Skin of body (tissue), 2 donors: ENCODE results near the gene NKX2-1. TPM values are rescaled to one million over a fixed set of nuclear protein-coding genes. Genes with fewer than 3 reads are reported as not detected.
A peak's percentile ranks its signal among the peaks of the same experiment; 100 is the strongest.
"Not testable (repeated sequence)": the region's sequence is repeated elsewhere in the genome, so short reads cannot be mapped to it uniquely, and the experiment has no call there.

Experiments
- DNase-seq: peaks from one replicate; lab custom pipeline; 2025; lab: John Stamatoyannopoulos, UW
- total RNA-seq: library from RNA; depleted of rRNA; stranded (reverse); fragments of >200 nt; gene quantifications from one replicate; pipeline ENCODE4 v1.2.3, GENCODE V29; 2014

NKX2-1 gene
- not detected for total RNA-seq

GRCh38 chr14:36519431-36520321 lies at the start of gene NKX2-1:
TSS of gene NKX2-1 (minus strand) at chr14:36520232. CDS start at chr14:36520129, 103 bp downstream.
- DNase-seq: no peak

DNA sequence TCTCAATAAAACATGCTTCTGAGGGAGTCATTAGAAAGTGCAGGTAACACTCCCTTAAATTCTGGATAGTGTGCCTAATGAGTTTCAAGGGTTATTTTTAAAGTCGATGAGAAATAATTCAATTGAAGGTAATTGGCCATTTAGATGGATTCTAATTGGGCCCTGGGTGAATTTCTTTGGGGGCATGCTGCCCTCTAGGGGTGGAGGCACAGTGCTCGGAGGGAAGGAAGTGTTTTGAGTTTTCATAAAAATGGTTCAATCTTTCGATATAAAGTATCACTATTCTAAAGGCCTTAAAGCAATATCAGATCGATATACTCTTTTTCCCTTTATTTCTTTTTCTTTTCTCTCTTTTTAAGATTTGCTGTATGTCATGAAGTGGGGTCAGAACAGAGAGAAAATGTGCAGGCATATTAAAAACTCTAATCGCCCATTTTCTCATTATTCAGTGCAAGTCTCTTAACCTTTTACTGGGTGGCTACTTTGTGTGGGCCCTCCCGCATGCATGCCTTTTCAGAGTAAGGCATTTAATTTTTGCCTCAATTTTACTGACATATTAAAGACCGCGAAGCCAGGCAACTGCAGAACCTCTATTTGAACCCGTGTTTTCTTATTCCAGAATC lies 36.9 kb upstream of the NKX2-1 start:
- DNase-seq: no peak

DNA sequence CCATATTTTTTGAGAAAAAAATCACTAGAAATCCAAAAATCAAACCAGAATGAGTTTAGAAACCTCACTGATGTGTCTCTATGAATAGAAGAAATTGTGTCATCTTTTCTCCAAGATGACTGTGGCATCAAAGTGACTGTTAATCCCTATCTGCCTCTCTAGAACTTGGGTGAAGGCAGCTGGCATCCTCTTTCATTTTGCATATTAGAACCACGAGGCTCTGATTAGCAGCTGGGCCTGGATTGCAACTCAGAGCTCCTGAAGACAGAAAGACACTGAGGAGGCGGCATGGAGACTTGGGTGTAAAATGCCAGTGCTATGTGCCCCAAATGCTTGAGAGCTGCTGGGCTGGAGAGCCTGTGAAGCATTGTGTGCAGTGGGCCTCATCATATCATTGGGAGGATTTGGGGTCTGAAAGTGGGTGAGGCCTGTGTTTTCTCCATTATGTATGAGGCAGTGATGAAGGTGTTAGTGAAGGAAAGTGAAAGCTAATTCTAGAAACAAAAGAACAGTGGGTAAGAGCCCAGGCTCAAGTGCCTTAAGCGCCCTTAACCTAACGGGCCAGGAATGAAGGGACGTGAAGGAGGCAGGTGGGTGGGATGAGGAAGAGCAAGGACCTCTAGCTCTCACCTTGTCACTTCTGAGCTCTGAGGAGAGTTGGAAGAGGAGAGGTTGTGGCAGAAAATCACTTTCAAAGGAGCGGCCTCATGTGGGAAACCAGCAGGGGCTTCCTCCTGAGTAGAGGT lies 36.1 kb upstream of the NKX2-1 start:
- no peak for DNase-seq

DNA sequence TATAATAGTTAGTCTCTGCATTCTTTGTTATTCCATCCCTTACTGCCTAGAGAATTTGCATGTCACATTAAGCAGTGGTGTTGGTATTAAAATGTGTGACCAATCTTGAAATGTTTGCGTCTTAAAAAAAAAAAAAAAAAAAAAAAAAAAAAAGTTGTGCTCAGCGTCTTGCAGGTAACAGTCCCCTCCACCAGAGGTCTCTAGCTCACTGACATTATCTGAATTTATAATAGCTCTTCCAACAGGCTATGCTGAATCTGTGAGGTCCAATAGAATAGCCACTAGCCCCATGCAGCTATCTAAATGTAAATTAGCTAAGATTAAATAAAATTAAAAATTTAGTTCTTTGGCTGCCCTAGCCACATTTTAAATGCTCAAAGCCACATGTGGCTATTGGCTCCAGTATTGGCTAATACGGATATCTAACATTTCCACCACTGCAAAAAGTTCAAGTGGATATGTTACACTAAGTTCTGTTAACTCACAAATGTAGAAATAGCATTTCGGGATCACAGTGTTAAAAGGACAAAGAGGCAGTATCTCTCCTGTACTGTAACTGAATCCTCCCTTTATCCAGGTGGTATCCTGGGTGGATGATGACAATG lies 33.7 kb upstream of the NKX2-1 start:
- DNase-seq: peak; percentile 6

DNA sequence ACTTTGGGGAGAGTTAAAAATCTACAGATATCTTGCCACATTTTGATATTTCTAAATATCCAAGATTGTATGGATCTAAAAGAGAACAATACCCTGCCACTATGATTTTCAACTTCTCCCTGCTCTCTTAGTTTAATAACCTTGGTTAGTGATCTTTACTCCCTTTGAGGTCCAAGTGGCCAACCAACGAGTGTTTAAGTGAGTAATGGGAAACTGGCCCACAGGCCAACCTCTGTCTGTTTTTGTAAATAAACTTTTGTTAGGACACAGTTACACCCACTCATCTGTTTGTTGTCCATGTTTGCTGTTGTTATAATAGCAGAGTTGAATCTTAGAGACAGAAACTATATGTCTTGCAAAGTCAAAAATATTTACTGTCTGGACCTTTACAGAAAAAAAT lies 30.9 kb upstream of the NKX2-1 start:
- DNase-seq: no peak

- not testable (repeated sequence) for DNase-seq
These were observed 24.2 kb upstream of the NKX2-1 start for GRCh38 chr14:36544280-36544679.

DNA sequence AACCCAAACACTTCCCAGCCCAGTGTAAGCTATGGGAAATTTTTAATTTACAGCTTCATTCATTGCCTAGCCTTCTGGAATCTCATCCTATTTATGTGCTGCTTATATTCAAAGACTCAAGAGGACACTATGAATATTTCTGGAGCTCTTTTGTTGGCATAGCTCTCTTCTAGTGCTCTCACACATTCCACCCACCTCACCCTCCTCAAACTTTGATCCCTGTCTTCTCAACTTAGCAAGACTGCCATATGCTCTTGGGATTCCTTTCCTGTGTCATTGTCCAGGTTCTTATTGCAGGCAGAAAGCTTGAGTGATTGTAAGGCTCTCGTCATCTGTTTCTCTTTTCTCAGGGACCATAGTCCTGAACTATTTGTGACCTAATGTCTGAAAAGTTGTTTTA lies 18.0 kb upstream of the NKX2-1 start:
- no peak for DNase-seq

- DNase-seq: no peak
These were observed 9.0 kb upstream of the NKX2-1 start for GRCh38 chr14:36529062-36529461.

DNA sequence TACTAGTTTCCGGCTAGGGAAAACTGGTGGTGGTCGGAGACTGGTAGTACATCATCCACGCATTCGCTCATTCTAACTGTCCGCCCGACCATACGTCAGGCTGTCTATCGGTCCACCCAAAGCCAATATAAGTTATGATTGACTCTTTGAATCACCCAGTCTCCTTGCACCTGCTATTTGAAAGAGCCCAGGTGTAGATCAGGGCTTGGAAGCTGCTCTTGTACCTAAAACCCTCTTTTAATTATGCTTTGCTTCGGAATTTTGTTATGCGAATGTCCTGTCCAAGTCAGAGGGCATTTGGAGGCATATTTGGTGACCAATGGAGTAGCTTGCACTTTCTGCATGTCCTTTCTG lies 5.7 kb upstream of the NKX2-1 start:
- no peak for DNase-seq

DNA sequence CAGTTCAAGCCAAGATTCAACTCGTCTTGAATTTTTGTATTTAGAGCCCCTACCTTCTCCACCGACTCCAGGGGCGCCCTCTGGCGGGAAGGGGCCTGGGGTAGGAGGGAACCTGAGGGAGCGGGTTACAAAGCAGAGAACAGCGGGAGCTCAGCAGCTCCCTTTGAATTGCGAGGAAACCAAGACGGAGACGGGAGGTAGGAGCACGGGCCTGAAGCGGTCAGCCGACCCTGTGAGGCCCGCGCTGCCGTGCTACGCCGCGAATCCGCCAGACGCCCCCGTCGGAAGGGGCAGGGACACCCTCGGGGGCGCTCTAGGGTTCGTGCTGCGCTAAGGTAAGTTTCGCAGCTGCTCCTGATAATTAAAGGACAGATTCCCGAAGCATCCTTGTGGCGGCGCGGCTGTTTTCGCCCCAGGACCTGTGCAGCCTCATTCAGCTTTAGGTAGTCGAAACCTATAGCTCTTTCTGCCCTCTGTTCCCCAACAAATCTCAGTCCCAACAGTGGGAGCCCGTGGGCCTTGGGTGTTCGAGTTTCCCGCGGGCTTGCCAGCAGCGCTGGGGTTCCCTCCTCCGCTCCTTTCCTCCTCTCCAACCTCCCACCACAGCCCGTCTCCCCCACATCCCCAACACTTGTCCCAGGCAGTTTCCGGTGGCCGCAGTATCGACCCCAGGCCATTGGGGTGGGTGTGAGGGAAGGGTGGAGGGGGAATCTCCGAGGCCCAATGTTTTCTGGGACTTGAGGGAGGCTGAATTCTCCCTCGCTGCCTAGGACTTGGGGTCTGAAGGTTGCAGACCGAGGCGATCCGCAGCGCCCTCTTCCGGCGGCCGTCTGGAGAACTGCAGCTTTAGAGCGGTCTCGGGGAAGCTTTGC lies 5.1 kb upstream of the NKX2-1 start:
- DNase-seq: no peak

- DNase-seq: no peak
These were observed 4.3 kb upstream of the NKX2-1 start for GRCh38 chr14:36524220-36524837.

DNA sequence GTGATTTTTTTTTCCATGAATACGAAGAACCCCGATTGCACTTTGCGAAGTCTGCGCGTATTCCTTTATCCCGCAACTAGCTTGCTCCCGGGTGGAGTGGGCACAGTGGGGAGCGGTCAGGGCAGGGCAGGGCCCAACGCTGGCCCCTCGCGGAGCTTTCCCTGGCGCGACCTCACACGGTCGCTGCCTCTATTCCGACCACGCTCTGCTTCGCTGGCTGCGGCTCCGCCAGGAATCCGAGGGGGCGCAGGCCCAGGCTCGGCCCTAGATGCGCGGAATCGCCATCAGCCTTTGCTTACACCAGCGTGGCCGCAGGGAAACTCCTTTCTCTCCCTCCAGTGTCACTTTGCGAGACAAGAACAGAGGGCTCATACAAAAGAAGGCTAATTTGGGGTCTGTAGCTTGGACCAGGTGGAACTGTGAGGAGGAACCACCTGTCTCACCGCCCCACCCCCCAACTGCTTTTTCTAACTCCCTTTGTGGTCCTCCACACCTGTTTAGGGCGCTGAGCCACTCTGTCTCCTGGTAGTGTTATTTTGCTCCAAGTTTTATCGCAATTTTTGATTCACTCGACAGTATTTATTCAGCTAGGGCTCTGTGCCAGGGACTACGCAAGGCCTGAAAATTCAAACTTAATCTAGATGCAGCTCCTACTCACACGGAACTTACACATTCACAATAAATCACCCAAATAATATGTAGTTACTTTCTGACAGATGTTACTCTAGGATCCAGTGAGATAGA lies 3.1 kb upstream of the NKX2-1 start:
- DNase-seq: no peak

GRCh38 chr14:36522347-36522971 lies 2.4 kb upstream of the NKX2-1 start:
- no peak for DNase-seq

GRCh38 chr14:36521598-36522345 lies 1.7 kb upstream of the NKX2-1 start:
- DNase-seq: no peak

DNA sequence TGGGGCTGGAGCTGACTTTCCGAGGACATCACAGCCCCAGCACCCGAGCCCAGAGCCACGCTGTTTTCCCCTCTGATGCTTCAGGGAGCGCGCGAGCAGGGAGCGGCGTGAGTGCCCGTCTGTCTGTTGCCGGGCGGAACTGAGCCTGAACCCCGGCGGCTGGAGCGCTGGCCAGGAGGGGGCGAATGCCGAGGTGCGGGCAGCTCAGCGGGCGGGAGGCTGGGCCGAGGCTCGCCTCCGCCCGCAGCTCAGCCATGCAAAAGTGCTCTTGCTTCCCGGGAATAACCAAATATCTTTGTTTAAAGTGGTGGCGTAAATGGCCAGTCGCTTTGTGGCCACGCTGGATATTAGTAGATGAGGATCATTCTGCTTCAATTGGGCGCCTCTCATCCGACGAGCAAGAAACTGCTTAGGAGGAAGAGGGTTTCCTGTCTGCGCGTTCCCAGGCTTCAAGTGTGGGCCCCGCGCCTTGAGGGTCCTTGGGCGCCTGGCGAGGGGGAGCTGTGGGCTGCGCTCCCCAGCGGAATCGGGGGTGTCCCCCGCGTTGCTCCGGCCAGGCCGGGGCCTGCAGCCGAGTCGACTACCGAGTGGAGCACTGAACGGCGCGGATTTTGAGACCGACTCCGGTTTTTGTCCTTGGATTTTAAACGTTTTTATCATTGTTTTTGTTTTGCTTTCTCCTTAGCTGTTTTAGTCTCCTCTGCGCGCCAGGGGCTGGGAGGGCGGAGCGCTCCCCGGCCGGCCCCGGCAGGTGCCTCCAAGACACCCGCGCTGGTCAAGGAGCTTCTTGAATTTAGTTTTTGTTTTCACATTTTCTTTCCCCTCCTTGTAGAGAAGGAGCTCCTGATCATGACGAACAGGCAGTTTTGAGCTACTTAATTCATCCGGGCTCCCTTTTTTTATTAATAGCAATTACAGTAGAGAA lies 831 bp upstream of the NKX2-1 start:
- no peak for DNase-seq

- no peak for DNase-seq
These were observed 1.2 kb downstream of the NKX2-1 start for GRCh38 chr14:36518586-36519430.
